ENCODE results near the gene SNCA. TPM values are rescaled to one million over a fixed set of nuclear protein-coding genes. Genes with fewer than 3 reads are reported as not detected.

Gene SNCA
- total RNA-seq, 6 experiments from 2014 or later = 0.30 to 0.43 (median 0.38) TPM; not detected in 2

GRCh38 chr4:89868999-89869589, 32.1 kb upstream of the SNCA start:
- no peak for DNase-seq
- H3K4me3 Mint-ChIP-seq = no peak overlapping the region
- no peaks in the 10 kb centered on the region for H3K4me1 Mint-ChIP-seq (ENCODE audit: low read depth)
- H3K27me3 Mint-ChIP-seq (ENCODE audit: insufficient read depth) = peaks cover 4% of the 10 kb centered on the region; the same call in 1 of the 2 replicates
- H3K27ac Mint-ChIP-seq = no peak overlapping the region
- no peaks in the 10 kb centered on the region for H3K36me3 Mint-ChIP-seq (ENCODE audit: low read depth)
- TF ChIP-seq CTCF (IDR thresholded peaks at IDR 0.05) = peak; percentile 81
- H3K9me3 Mint-ChIP-seq = no peaks in the 10 kb centered on the region

GRCh38 chr4:89868276-89868675, 31.3 kb upstream of the SNCA start:
- Mint-ChIP-seq H3K4me1 (ENCODE audit: low read depth) (no peaks in the 10 kb centered on the region), H3K36me3 (ENCODE audit: low read depth) (no peaks in the 10 kb centered on the region), H3K27ac (no peak overlapping the region), H3K9me3 (no peaks in the 10 kb centered on the region), H3K27me3 (ENCODE audit: insufficient read depth) (peaks cover 4% of the 10 kb centered on the region; the same call in 1 of the 2 replicates), H3K4me3 (no peak overlapping the region)
- no peak for TF ChIP-seq CTCF (IDR thresholded peaks at IDR 0.05)
- no peak for DNase-seq

DNA sequence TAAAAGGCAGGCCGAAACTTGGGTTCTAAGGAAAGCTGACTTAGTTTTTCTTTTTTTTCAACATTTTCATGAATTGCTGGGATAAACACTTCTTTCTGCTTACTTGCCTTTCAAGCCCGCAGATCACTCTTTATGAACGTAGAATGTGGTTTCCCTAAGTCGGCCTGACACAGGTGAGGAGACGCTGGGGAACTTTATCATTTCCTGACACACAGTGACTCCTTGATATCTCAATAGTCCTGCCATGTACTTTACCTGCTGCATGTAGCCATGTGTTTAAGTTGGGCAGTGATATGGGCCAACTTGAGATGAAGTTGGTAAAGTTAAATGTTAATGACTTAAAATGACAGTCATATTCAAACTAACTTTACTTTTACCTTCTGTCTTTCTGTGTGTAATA, 26.6 kb upstream of the SNCA start:
- DNase-seq = no peak
- H3K27ac Mint-ChIP-seq = no peak overlapping the region
- no peak for TF ChIP-seq CTCF (IDR thresholded peaks at IDR 0.05)
- no peaks in the 10 kb centered on the region for H3K36me3 Mint-ChIP-seq (ENCODE audit: low read depth)
- no peaks in the 10 kb centered on the region for H3K9me3 Mint-ChIP-seq
- no peak overlapping the region for H3K4me3 Mint-ChIP-seq
- no peaks in the 10 kb centered on the region for H3K4me1 Mint-ChIP-seq (ENCODE audit: low read depth)
- H3K27me3 Mint-ChIP-seq (ENCODE audit: insufficient read depth) = peaks cover 9% of the 10 kb centered on the region; the same call in 1 of the 2 replicates

- Mint-ChIP-seq H3K9me3 (no peaks in the 10 kb centered on the region; the same call in 1 of the 2 replicates), H3K4me1 (ENCODE audit: low read depth) (no peaks in the 10 kb centered on the region), H3K36me3 (ENCODE audit: low read depth) (no peaks in the 10 kb centered on the region), H3K4me3 (no peak overlapping the region), H3K27ac (no peak overlapping the region), H3K27me3 (ENCODE audit: insufficient read depth) (peaks cover 7% of the 10 kb centered on the region; the same call in 1 of the 2 replicates)
- DNase-seq = no peak
- TF ChIP-seq CTCF (IDR thresholded peaks at IDR 0.05) = no peak
Measured at GRCh38 chr4:89860971-89861370, 24.0 kb upstream of the SNCA start.

DNA sequence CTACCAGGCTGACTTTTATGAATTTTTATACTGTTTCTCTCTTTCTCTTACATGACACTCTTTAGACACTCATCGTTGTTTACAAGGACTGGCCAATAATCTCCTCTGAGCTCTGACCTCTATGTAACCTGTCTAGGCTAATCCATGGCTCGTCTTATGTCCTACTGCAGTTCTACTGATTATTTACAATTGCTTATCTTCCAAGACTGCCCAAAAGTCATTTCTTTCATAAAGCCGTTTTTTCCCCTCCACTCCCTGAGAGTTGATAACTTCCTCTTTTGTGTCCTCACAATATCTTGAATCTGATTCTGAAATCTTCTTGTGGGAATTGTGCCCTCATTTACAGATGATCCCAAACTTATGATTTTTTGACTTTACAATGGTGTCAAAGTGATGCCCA, 18.3 kb upstream of the SNCA start:
- no peak for DNase-seq
- Mint-ChIP-seq H3K36me3 (ENCODE audit: low read depth) (no peaks in the 10 kb centered on the region), H3K9me3 (peaks cover 3% of the 10 kb centered on the region; the same call in 1 of the 2 replicates), H3K27ac (no peak overlapping the region), H3K4me3 (no peak overlapping the region), H3K4me1 (ENCODE audit: low read depth) (no peaks in the 10 kb centered on the region), H3K27me3 (ENCODE audit: insufficient read depth) (no peaks in the 10 kb centered on the region; the same call in 1 of the 2 replicates)
- TF ChIP-seq CTCF (IDR thresholded peaks at IDR 0.05) = no peak

All from HFFc6 (cell line).